Measurements from ENCODE around the gene CIDEA. TPM values are rescaled to one million over a fixed set of nuclear protein-coding genes. Genes with fewer than 3 reads are reported as not detected.

CIDEA gene
- total RNA-seq, 2 experiments from 2014 or later, result not detected

Other genes with a start within 250 kb of the CIDEA start
- gene ANKRD62, start 160.5 kb upstream of the CIDEA start, total RNA-seq, result not detected
- gene TUBB6, start 53.9 kb downstream of the CIDEA start, total RNA-seq, result 1 to 10 TPM; 5.7 to 6.5 TPM
- 10 to 100 TPM; 31.9 to 32.8 TPM for gene AFG3L2, start 122.9 kb downstream of the CIDEA start, total RNA-seq
- gene PRELID3A, start 153.6 kb downstream of the CIDEA start, total RNA-seq, result 1 to 10 TPM; 2.2 to 2.3 TPM